IMR-90 (cell line): ENCODE data around the gene BPI. TPM values are rescaled to one million over a fixed set of nuclear protein-coding genes. Genes with fewer than 3 reads are reported as not detected.

ENCODE experiments used
- ATAC-seq: fragments of 200-7000 bp; cut with Tn5 transposase; 2 replicates; pipeline ENCODE4 v1.9.1; 2020; ENCODE audit warnings: low read depth, mild to moderate bottlenecking, moderate library complexity
- BruUV-seq: library from RNA; stranded (reverse); fragments of 400-500 nt; replicated peaks from 2 replicates; lab custom pipeline; 2021; lab: Mats Ljungman, UMichigan
- CTCF ChIA-PET: fragments of 300-600 bp; formaldehyde crosslinking; extraction: SDS; loops from one replicate; lab custom pipeline; 2021; ENCODE audit warnings: antibody characterized with exemption; lab: Yijun Ruan, JAX
- POLR2A ChIA-PET: fragments of 300-600 bp; sonication (Branson Sonifier 250); formaldehyde crosslinking; loops from one replicate; lab custom pipeline; 2022; ENCODE audit warnings: antibody characterized with exemption; ENCODE audit not compliant: unreplicated experiment; lab: Charles Lee
- DNase-seq: peaks from one replicate; pipeline ENCODE4 v3.0.0; 2013
- H2AFZ ChIP-seq: replicated peaks from 2 replicates; pipeline ENCODE3; 2013; ENCODE audit warnings: low read length, mild to moderate bottlenecking; ENCODE audit not compliant: poor library complexity
- H2AK5ac ChIP-seq: 2 replicates; pipeline ENCODE4 v1.6.1; 2013; ENCODE audit warnings: low read depth, low read length, inconsistent platforms
- H2AK9ac ChIP-seq: replicated peaks from 2 replicates; pipeline ENCODE3; 2013; ENCODE audit warnings: mild to moderate bottlenecking, low read depth, low read length, moderate library complexity; ENCODE audit not compliant: poor library complexity
- H2BK120ac ChIP-seq: 2 replicates; pipeline ENCODE4 v1.6.1; 2013; ENCODE audit warnings: low read depth, low read length, inconsistent platforms
- H2BK15ac ChIP-seq: 3 replicates; pipeline ENCODE4 v1.6.1; 2013; ENCODE audit warnings: low read depth, low read length, inconsistent platforms
- H2BK20ac ChIP-seq: 2 replicates; pipeline ENCODE4 v1.6.1; 2013; ENCODE audit warnings: low read depth, mild to moderate bottlenecking, inconsistent platforms, low read length, moderate library complexity
- H2BK5ac ChIP-seq: 2 replicates; pipeline ENCODE4 v1.6.1; 2013; ENCODE audit warnings: mild to moderate bottlenecking, low read depth, low read length, inconsistent platforms; ENCODE audit not compliant: poor library complexity, severe bottlenecking
- H3K14ac ChIP-seq: replicated peaks from 2 replicates; pipeline ENCODE4 v1.6.1; 2013; ENCODE audit warnings: low read depth, low read length, inconsistent platforms
- H3K18ac ChIP-seq: 2 replicates; pipeline ENCODE4 v1.6.1; 2013; ENCODE audit warnings: low read depth, low read length, control low read depth
- H3K23ac ChIP-seq: 2 replicates; pipeline ENCODE4 v1.6.1; 2013; ENCODE audit warnings: low read depth, low read length, inconsistent platforms
- H3K27ac ChIP-seq: 2 replicates; pipeline ENCODE4 v1.5.1; 2013; ENCODE audit warnings: mild to moderate bottlenecking, control low read depth, low read length; ENCODE audit not compliant: insufficient read depth
- H3K27me3 ChIP-seq: 2 replicates; pipeline ENCODE4 v1.6.1; 2013; ENCODE audit warnings: low read length; ENCODE audit not compliant: control insufficient read depth, insufficient read depth
- H3K36me3 ChIP-seq: 2 replicates; pipeline ENCODE4 v1.6.1; 2013; ENCODE audit warnings: low read length, mixed read lengths; ENCODE audit not compliant: control insufficient read depth, insufficient read depth
- H3K4ac ChIP-seq: 2 replicates; pipeline ENCODE4 v1.6.1; 2013; ENCODE audit warnings: low read depth, low read length, inconsistent platforms
- H3K4me1 ChIP-seq: 2 replicates; pipeline ENCODE4 v1.6.1; 2013; ENCODE audit warnings: low read length, mixed read lengths; ENCODE audit not compliant: control insufficient read depth, insufficient read depth
- H3K4me2 ChIP-seq: 2 replicates; pipeline ENCODE4 v1.6.1; 2013; ENCODE audit warnings: low read depth, mild to moderate bottlenecking, control low read depth, low read length, moderate library complexity
- H3K4me3 ChIP-seq: 2 replicates; pipeline ENCODE4 v1.5.1; 2013; ENCODE audit warnings: low read depth, mild to moderate bottlenecking, control low read depth, low read length, moderate library complexity; ENCODE audit not compliant: insufficient read depth
- H3K56ac ChIP-seq: 2 replicates; pipeline ENCODE4 v1.6.1; 2013; ENCODE audit warnings: low read length, inconsistent platforms; ENCODE audit not compliant: insufficient read depth; ENCODE audit errors: extremely low read depth
- H3K79me1 ChIP-seq, 2 experiments: 2 replicates each; pipeline ENCODE4 v1.6.1; 2013; ENCODE audit warnings: low read length in 2 of 2, inconsistent platforms in 1 of 2, low read depth in 1 of 2
- H3K9ac ChIP-seq: 2 replicates; pipeline ENCODE4 v1.6.1; 2013; ENCODE audit warnings: low read depth, low read length, control low read depth
- H3K9me1 ChIP-seq: 2 replicates; pipeline ENCODE4 v1.6.1; 2013; ENCODE audit warnings: low read length, inconsistent platforms; ENCODE audit not compliant: insufficient read depth
- H3K9me3 ChIP-seq: 2 replicates; pipeline ENCODE4 v1.6.1; 2013; ENCODE audit warnings: low read length; ENCODE audit not compliant: control insufficient read depth, insufficient read depth
- H4K20me1 ChIP-seq: 2 replicates; pipeline ENCODE4 v1.6.1; 2013; ENCODE audit warnings: low read length, inconsistent platforms; ENCODE audit not compliant: insufficient read depth
- H4K5ac ChIP-seq: 2 replicates; pipeline ENCODE4 v1.6.1; 2013; ENCODE audit warnings: mild to moderate bottlenecking, low read depth, low read length, control low read depth
- H4K8ac ChIP-seq, 2 experiments: 2 replicates each; pipeline ENCODE4 v1.6.1; 2013; ENCODE audit warnings: low read depth in 2 of 2, low read length in 2 of 2, control low read depth in 1 of 2, inconsistent platforms in 1 of 2
- H4K91ac ChIP-seq: 2 replicates; pipeline ENCODE4 v1.6.1; 2013; ENCODE audit warnings: low read depth, low read length, inconsistent platforms; ENCODE audit not compliant: insufficient read depth
- CEBPB ChIP-seq: IDR thresholded peaks from 2 replicates; pipeline ENCODE4 v1.6.1; 2012; ENCODE audit warnings: low read depth, low read length, improper control_type of control experiment
- CHD1 ChIP-seq: IDR thresholded peaks from 2 replicates; pipeline ENCODE4 v1.6.1; 2012; ENCODE audit warnings: low read depth, low read length, improper control_type of control experiment
- MXI1 ChIP-seq: IDR thresholded peaks from 2 replicates; pipeline ENCODE4 v1.6.1; 2012; ENCODE audit warnings: low read depth, mild to moderate bottlenecking, low read length, moderate library complexity, borderline replicate concordance
- POLR2A ChIP-seq: IDR thresholded peaks from 2 replicates; pipeline ENCODE4 v1.6.1; 2012; ENCODE audit warnings: mild to moderate bottlenecking, low read depth, low read length
- WGBS, 2 experiments: methylation state at CpG; one replicate each; pipeline versions ENCODE4 v1.1.5 to v1.1.7; 2013; ENCODE audit warnings: missing lambda C conversion rate in 2 of 2; ENCODE audit not compliant: insufficient read length in 1 of 2; ENCODE audit errors: extremely low coverage in 2 of 2; 5-methylcytosine and 5-hydroxymethylcytosine counted together
- dilution Hi-C: fragments of 300-500 bp; cut with HindIII; formaldehyde crosslinking; loops from one replicate; pipeline ENCODE4 v1.14.3; 2018; ENCODE audit warnings: low sequenced_read_pairs; ENCODE audit not compliant: unreplicated experiment
- in situ Hi-C: fragments of 300-500 bp; cut with MboI; formaldehyde crosslinking; loops from 3 replicates; pipeline ENCODE4 v1.14.3; 2019; ENCODE audit warnings: low sequenced_read_pairs, inconsistent platforms, mixed read lengths
- intact Hi-C: fragments of 100-400 bp; cut with micrococcal nuclease; formaldehyde crosslinking; loops from 2 replicates; pipeline ENCODE4 v1.10.0; 2022
- polyA plus RNA-seq, 3 experiments: library from polyadenylated mRNA; depleted of rRNA; stranded (reverse); fragments of >200 nt; gene quantifications; 2 replicates each; pipeline ENCODE4 v1.2.3, GENCODE V29; 2012; ENCODE audit warnings: low replicate concordance in 1 of 3
- total RNA-seq: library from RNA; depleted of rRNA; stranded (reverse); fragments of >200 nt; gene quantifications from 2 replicates; pipeline ENCODE4 v1.2.3, GENCODE V29; 2012
- TF ChIP-seq, protein P1 (sequence below): fragments of 150-350 bp; IDR thresholded peaks from 2 replicates; pipeline ENCODE4 v1.6.1; 2016; ENCODE audit warnings: low read depth, mild to moderate bottlenecking, low read length, moderate library complexity, borderline replicate concordance
- TF ChIP-seq, protein P2 (sequence below): fragments of 150-350 bp; IDR thresholded peaks from 2 replicates; pipeline ENCODE4 v1.6.1; 2017; ENCODE audit warnings: mild to moderate bottlenecking, antibody characterized with exemption, low read length, low read depth

BPI gene
- total and polyA plus RNA-seq, 2 of the 4 experiments (the other 2 are of a cell fraction), result 0.05 TPM; not detected in 1

GRCh38 chr20:38256021-38256420 lies 47.9 kb upstream of the BPI start:
- TF ChIP-seq CHD1 (no peak), POLR2A (no peak), MXI1 (no peak), CEBPB (no peak)
- TF ChIP-seq, protein P1, sequence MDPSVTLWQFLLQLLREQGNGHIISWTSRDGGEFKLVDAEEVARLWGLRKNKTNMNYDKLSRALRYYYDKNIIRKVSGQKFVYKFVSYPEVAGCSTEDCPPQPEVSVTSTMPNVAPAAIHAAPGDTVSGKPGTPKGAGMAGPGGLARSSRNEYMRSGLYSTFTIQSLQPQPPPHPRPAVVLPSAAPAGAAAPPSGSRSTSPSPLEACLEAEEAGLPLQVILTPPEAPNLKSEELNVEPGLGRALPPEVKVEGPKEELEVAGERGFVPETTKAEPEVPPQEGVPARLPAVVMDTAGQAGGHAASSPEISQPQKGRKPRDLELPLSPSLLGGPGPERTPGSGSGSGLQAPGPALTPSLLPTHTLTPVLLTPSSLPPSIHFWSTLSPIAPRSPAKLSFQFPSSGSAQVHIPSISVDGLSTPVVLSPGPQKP, result no peak
- TF ChIP-seq, protein P2, sequence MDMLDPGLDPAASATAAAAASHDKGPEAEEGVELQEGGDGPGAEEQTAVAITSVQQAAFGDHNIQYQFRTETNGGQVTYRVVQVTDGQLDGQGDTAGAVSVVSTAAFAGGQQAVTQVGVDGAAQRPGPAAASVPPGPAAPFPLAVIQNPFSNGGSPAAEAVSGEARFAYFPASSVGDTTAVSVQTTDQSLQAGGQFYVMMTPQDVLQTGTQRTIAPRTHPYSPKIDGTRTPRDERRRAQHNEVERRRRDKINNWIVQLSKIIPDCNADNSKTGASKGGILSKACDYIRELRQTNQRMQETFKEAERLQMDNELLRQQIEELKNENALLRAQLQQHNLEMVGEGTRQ, result no peak
- Histone ChIP-seq H2AFZ (no peak overlapping the region), H3K4me3 (no peak overlapping the region), H2BK120ac (peak overlapping the region; percentile 76; the same call in 1 of the 2 replicates), H3K36me3 (0 out of 2 replicates have a peak, but pooled peaks cover 2% of the 10 kb centered on the region), H2BK20ac (peak overlapping the region; percentile 46; the same call in 1 of the 2 replicates), H3K27ac (no peak overlapping the region; the same call in 1 of the 2 replicates), H3K23ac (no peak overlapping the region), H3K9me3 (no peaks in the 10 kb centered on the region), H3K56ac (no peak overlapping the region), H4K91ac (peak overlapping the region; percentile 63; the same call in 1 of the 2 replicates), H2BK15ac (peak overlapping the region; percentile 70; the same call in 1 of the 3 replicates), H2AK5ac (peak overlapping the region; percentile 74; the same call in 1 of the 2 replicates), H3K4me2 (no peak overlapping the region), H3K18ac (peak overlapping the region; percentile 27; the same call in 1 of the 2 replicates), H3K27me3 (no peaks in the 10 kb centered on the region), H2BK5ac (peak overlapping the region; percentile 9), H4K5ac (no peak overlapping the region), H3K9me1 (peaks cover 12% of the 10 kb centered on the region), H3K79me1 (peaks cover 3 to 22% of the 10 kb centered on the region in 2 experiments; a peak in 3 of 4 replicates), H3K4ac (peak overlapping the region; percentile 81), H4K8ac (peak overlapping the region; percentile 32 to 51; a peak in 2 of 4 replicates), H3K4me1 (peaks cover 34% of the 10 kb centered on the region), H2AK9ac (no peak overlapping the region), H3K14ac (peak overlapping the region; percentile 25), H3K9ac (no peak overlapping the region), H4K20me1 (no peaks in the 10 kb centered on the region)
- ChIA-PET POLR2A (no interaction called here), CTCF (no interaction called here)
- ATAC-seq (no peak), DNase-seq (no peak)
- in situ Hi-C loops (no loop called here), intact Hi-C loops (no loop called here), dilution Hi-C loops (no loop called here)
- BruUV-seq, result no TSS peak
- WGBS, 2 experiments, result 79% methylated on average over 3 of the region's 4 CpGs; no CpG with 5 or more reads in 1 of the 2 experiments
